G401 (cell line): ENCODE data around the gene EDIL3. TPM values are rescaled to one million over a fixed set of nuclear protein-coding genes. Genes with fewer than 3 reads are reported as not detected.
"Not testable (repeated sequence)": the region's sequence is repeated elsewhere in the genome, so short reads cannot be mapped to it uniquely, and the experiment has no call there.

ENCODE experiments used
- DNase-seq: peaks from one replicate; pipeline ENCODE4 v3.0.0-alpha.2; 2015; ENCODE audit warnings: low spot score
- in situ Hi-C: cut with HindIII; loops from 2 replicates; pipeline ENCODE4 v1.10.0; 2016; ENCODE audit warnings: low sequenced_read_pairs, mixed read lengths
- total RNA-seq: library from RNA; depleted of rRNA; stranded (reverse); fragments of >200 nt; shearing (Covaris generic); gene quantifications from 2 replicates; pipeline ENCODE4 v1.2.3, GENCODE V29; 2014

EDIL3 gene
- total RNA-seq, 1 experiment from 2014 or later, result not detected

DNA sequence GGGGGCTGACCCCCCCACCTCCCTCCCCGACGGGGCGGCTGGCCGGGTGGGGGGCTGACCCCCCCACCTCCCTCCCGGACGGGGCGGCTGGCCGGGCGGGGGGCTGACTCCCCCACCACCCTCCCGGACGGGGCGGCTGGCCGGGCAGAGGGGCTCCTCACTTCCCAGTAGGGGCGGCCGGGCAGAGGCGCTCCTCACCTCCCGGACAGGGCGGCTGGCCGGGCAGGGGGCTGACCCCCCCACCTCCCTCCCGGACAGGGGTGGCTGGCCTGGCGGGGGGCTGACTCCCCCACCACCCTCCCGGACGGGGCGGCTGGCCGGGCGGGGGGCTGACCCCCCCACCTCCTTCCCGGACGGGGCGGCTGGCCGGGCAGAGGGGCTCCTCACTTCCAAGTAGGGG, 72.4 kb downstream of the EDIL3 start:
- not testable (repeated sequence) for DNase-seq

DNA sequence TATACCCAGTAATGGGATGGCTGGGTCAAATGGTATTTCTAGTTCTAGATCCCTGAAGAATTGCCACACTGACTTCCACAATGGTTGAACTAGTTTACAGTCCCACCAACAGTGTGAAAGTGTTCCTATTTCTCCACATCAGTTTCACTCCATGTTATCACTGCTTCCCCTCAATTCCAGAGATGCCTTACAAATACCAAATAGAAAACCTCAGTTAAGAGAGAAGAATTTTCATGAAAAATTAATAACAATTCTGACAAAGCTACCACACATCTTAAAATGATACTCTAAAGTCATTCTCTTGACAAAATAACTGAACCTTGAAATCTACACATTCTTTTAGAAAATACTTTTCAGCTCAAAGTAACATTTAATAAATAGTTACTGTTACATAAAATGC, 74.8 kb downstream of the EDIL3 start:
- in situ Hi-C loops, DNase-seq: not testable (repeated sequence)

More for the DNA sequence above, 72.4 kb downstream of the EDIL3 start:
- in situ Hi-C loops, result not testable (repeated sequence)

DNA sequence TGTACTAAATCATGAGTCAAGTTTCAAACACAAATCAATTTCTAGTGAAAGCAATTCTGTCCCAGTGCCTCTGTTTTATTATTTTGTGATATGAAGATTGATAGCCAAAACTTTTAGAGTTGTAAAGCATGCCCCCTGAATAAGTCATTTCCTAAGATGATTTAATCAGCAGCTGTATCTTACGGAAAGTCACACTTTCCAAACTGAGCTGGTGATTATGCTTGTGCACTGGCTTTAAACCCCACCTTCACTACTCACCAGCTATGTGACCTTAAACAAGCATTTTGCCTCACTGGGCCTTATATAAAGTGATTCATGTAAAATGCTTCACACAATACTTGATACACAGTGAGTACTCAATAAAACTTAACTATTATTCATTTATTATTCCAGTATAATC, 78.1 kb downstream of the EDIL3 start:
- no peak for DNase-seq
- in situ Hi-C loops, result no loop called here

DNA sequence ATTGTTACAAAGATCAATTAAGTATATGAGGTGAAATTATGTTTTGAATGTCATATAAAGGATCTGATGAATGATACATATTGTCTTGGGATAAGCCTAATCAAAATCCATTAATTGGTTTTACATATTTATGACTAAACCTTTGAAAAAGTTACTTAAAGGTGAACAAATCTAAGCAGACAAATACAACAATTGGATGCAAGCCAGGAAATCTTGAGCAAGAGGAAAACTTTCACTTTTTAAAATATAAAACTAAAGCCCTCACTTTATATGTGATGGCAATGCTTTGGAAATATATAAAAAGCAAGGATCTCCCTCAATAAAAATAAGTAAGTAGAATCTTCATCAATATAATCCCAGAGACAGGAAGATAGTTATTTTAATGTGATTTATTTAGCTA, 80.1 kb downstream of the EDIL3 start:
- in situ Hi-C loops, result no loop called here
- no peak for DNase-seq

DNA sequence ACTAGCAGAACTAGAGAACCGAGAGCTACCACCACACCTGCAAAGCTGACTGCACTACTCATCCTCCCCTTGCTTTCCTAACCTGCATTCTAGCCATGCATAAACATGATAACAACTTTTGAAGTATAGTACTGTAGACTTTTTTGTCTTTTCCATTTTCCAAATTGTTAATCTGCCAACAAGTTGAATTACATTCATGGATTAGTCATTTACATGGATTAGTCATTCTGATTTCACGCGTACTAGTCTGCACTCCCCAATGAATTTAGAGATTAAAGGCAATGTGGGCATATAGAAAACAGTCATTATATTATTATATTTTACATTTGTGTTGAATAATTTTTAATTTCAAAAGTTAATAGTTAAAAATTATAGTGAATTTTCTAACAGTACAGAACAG, 81.4 kb downstream of the EDIL3 start:
- in situ Hi-C loops, result no loop called here
- no peak for DNase-seq

DNA sequence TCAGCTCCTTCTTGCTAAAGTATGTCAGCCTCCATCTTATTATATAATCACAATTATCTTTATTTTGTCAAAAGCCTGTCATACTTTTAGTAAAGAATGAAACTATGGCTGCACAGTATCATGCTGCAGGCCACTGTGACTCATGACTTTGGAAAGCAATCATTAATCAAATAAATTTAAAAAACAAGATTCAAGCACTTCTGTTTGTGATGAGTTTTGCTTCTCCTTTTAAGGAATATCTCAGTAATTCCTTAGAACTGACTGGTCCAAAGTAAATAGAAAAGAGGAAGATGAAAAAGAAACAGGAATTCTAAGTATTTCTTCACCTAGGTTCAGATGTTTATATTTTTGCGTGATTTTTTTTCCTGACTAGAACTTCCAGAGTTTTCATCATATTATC, 83.1 kb downstream of the EDIL3 start:
- in situ Hi-C loops, result no loop called here
- DNase-seq, result no peak

DNA sequence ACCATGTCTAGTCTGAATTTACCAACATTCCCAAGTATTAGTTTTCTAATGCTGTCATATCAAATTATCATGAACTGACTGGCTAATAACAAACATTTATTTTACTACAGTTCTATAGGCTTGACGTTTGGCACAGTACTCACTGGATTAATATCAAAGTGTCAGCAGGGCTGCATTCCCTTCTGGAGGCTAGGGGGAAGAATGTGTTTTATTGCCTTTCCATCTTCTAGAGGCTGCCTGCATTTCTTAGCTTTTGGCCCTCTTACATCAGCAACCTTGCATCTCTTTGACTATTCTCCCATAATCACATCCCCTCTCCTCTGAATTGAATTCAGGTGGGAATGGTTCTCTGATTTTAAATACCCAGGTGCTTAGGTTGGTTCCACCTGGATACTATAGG, 84.7 kb downstream of the EDIL3 start:
- in situ Hi-C loops, result no loop called here
- DNase-seq, result no peak

DNA sequence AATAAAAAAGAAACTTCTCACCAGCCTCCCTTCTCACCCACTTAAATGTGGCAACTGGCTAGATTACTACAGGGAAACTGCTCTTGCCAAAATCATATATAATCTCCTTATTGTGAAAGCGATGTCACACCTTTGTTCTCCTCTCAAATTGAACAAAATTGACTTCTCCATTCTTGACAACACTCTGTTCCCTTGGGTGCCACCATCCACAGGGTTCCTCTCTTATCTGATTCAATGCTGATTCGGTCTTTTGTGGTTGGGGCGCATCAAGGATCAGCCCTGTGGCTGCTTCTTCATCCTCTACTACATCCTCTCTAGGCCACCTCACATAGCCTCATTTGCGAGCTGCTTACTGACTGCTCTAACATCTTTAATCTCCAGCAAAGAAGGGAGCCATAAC, 86.1 kb downstream of the EDIL3 start:
- in situ Hi-C loops, result no loop called here
- DNase-seq, result no peak

DNA sequence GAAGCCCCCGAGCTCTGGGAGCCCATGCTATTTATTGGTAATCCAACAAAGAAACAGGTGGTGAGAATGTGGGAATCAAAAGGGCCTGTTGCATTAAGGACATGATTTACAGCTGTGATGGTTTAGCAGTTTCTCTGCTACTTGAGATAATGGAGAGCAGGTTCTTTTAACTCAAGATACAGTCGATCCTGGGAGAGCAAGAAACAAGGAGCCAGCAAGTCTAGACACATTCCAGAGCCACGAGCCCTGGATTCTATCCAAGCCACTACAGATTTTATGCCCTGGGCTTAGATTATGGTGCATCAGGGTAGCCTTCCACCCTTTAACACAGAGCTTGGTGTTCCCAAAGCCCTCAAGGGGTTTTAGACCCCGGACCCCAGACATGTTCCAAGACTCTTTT, 87.0 kb downstream of the EDIL3 start:
- in situ Hi-C loops, DNase-seq: not testable (repeated sequence)

DNA sequence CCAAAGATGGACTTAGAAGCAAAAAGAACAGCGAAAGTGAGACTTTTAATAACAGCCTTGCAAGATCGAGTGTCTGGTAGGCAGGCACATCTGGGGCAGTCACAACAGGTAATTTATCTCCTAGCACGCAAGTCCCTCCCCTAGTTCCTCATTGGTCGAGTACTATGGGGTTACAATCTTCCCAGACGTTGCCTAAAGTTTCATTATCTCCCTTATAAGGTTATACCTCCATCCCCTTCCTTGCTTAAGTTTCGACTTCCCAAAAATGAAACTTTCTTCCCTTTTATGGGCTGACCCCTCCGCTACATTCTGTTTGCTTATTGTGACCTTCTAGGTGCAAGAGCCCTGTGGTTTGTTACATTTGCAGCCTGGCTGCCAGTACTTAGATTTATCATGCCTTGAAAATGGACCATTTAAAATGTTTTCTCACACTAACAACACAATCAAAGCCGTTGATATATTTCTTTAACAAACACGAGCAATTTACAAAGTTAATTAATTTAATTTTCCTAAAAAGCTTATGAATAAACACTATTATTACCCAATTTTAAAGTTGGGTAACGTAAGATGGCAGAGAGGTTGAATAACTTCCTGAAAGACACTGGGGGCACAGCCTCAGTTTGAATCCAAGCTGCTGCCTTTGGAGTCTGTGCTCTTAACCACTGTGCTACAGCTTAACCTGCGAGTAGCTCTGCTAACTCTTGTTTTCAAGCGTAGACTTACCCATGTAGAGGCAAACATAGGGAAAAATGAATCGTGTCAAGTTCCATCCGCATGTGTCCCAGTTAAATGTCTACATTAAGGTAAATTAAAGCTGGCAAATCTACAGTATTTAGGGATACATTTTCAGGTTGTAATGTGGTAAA, 91.7 kb downstream of the EDIL3 start:
- in situ Hi-C loops, result no loop called here
- no peak for DNase-seq

DNA sequence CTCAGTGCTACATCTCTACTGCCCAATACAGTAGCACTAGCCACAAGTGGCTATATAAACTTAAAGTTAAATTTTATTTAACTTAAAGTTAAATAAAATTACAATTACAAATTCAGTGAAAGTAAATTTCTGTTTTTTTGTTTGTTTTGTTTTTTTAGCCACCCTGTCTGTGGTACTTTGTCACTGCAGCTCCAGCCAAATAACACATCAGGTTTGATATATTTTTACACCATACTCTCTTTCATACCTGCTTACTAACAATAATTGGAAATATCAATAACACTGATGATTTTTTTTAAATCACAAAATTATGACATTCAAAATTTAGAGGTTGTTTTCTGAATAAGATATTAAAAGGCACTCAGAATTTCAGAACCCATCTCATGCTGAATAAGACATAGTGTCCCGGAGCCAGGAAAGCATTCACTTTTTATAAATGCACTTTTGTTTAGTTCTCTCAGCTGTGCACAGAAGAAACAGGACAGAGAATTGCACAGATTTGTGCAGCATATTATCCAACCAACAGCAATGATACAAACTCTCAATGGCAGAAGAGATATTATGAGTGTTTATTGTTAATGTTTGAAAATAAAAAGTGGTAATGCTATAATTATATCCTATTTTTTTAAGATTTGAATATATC, 92.6 kb downstream of the EDIL3 start:
- in situ Hi-C loops, result no loop called here
- DNase-seq, result no peak

DNA sequence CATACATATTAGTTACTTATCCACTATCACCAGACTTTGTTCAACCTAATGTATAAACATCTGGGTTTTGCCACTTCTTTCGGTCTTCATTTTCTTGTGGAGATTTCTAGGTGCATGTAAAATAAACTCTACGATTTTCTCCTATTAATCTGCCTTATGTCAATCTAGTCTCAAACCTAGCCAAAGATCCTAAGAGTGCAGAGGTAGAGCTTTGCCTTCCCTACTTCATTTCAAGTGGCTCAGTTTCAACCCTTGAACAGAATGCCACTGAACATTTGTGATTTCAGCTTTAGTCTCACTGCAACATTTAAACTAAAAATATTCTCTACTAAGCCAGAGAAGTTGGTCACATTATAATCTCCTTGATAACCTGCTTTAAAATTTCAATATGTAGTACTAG, 94.0 kb downstream of the EDIL3 start:
- in situ Hi-C loops, result no loop called here
- no peak for DNase-seq

DNA sequence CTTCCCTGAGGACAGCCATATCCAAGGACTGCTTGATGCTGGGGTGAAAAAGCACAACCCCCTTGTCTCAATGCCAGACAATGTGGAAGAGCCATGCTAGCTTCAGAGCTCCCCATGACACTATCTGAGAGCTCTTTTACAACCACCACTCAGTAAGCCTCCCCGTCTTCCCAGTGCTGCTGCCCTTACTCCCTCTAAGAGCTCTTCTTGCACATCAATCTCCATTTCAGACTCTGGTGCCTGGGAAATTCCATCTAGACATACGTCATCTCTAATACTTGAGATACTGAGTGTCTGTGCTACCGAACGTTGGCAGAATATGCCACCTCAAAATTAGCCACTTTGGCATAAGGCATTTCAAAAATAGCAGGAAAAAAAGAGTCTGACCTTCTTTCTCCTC, 94.5 kb downstream of the EDIL3 start:
- DNase-seq, result peak; percentile 17
- in situ Hi-C loops, result no loop called here

DNA sequence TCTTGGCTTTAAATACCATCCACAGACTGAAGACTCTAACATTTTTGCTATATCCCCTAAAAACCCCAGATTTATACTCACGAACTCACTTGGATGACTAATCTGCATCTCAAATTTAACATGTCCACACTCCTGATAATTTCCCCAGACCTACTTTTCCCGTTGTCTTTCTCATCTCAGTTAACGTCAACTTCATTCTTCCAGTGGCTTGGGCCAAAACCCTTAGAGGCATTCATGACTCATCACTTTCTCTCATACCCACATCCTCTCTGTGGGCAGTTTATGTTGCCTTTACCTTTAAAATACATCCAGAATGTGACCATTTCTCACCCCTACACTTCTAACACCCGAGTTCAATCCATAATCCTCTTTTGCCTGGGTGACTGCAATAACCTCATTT, 96.7 kb downstream of the EDIL3 start:
- DNase-seq, result no peak
- in situ Hi-C loops, result no loop called here

DNA sequence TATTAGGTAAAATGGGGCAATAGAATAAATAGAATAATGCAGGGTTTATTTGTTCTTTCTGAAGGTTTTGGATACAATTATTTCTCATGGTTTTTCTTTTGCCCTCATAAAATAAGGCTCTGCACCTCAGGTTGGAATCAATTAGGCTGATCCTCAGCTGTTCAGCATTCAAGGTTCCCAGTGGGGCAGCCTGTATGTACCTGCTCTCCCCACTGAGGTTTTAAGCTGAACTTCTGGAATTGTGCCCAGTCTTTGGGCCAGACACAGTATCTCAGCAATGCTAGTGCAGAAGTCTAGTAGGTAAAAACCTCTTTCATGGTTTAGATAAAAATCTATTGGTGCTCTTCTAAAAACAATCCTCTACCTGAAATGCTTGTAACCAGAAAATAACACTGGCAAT, 98.0 kb downstream of the EDIL3 start:
- peak; percentile 83 for DNase-seq
- in situ Hi-C loops, result no loop called here

DNA sequence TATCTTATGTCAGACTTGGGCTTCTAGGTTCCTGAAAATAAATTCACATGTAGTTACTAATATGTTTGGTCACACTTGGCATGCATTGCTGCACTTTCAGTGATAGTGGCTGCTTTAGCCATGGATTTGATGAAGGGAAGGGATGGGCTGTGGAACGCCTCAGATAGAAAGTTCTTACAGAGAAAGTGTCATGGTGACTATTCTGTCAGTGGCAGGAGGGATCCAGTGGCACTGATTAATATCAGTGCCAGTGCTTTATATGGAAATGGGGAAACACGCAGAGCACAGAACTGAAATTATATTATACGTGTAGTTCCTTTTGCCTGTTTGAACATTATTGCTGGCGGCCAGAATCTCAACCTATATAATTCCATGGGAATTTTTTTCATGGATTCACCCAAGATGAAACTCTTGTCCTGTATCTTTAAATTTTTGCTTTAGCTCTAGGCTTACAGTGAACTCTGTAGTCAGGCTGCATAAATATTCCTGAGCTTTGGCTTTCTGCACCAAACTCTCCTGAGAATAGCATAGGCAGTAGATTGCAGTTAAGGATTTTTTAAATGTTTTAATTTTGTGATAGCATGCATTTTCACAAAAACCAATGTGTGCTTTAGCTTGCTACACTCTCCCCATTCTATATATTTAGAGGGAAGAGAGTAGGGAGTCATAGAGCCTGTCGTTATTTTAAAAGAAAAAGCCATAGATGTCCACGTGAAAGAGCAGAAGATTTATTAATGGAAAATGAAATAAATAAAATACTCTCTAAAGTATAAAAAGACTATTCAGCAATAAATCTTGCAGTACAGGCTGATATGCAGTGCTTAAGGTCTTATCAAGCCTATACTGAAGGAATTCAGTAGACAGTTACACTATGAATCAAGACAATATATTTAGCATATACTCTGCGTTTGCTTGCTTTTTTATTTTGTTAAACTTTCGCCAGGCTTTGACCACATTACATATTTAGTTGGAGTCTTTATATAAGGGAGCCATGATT, 98.7 kb downstream of the EDIL3 start:
- in situ Hi-C loops, result no loop called here
- no peak for DNase-seq

DNA sequence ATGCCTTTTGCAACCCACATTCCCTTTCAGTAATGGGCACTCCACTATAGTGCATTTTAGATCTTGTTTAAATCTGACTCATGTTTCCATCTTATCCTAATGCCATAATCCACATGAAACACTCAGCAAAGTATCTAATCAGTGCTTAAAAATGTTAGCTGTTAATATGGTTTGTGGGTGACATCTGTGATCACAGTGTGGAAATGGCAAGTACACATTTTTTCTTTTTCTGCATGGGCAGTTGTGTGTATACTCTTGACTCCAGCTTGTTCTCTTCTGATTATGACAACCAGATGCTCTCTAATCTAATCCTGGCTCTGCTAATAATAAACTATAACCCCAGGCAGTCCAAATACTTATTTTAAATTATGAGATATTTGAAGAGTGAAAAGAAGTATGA, 103.3 kb downstream of the EDIL3 start:
- in situ Hi-C loops, result no loop called here
- no peak for DNase-seq

DNA sequence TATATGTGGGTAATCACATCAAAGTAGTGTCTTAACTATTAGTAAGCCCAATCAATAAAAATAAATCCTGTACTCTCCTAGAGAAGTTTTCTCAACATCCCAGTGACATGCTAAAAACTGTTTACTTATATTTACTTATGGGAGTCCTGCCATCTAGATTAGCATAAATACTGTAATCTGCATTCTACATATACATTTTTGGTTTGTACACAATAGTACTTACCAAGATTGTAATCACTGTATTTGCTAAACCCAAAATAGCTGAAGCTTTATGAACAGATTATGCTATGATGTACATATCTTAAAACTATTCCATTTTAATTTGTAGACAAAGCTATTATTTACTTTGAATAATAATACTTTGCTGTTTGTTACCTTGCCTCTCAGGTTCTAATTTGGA, 105.4 kb downstream of the EDIL3 start:
- in situ Hi-C loops, result no loop called here
- DNase-seq, result no peak

DNA sequence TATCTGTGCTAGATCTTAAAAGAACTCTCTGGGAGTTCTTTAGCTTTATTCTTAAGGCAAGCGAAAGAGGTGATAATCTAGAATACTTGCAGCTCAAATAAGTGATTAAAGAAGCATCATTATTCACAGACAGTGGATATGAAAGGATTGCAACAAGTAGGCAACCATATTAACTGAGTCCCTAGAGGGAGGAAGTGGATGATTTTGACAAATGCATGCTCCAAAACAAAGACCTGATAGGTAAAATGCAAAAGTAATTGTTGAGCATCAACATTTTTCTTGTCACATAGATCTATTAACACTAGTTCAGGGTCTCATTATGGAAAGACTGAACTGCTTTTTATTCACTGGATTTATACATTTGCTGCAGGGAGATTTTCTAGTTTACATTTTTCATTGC, 109.1 kb downstream of the EDIL3 start:
- in situ Hi-C loops, result no loop called here
- no peak for DNase-seq
